BJ (cell line): ENCODE results near the gene MRPL36. TPM values are rescaled to one million over a fixed set of nuclear protein-coding genes. Genes with fewer than 3 reads are reported as not detected.

ENCODE experiments used
- CTCF ChIA-PET: fragments of 350-600 bp; formaldehyde crosslinking; extraction: SDS; loops from one replicate; lab custom pipeline; 2021; ENCODE audit warnings: antibody characterized with exemption, inconsistent platforms; lab: Yijun Ruan, JAX
- POLR2A ChIA-PET: fragments of 300-600 bp; sonication (Branson Sonifier 250); formaldehyde crosslinking; extraction: SDS; loops from one replicate; lab custom pipeline; 2021; ENCODE audit warnings: antibody characterized with exemption; lab: Charles Lee
- DNase-seq: peaks from one replicate; pipeline ENCODE4 v3.0.0-alpha.2; 2011; ENCODE audit warnings: low read depth
- H3K27me3 ChIP-seq: 2 replicates; pipeline ENCODE4 v1.6.0; 2011; ENCODE audit warnings: low read length; ENCODE audit not compliant: control insufficient read depth, insufficient read depth
- H3K36me3 ChIP-seq: 2 replicates; pipeline ENCODE4 v1.5.1; 2011; ENCODE audit warnings: low read length; ENCODE audit not compliant: control insufficient read depth, insufficient read depth
- H3K4me3 ChIP-seq: 2 replicates; pipeline ENCODE4 v1.5.1; 2011; ENCODE audit warnings: low read depth, mild to moderate bottlenecking, control low read depth, low read length
- CTCF ChIP-seq: IDR thresholded peaks from 2 replicates; pipeline ENCODE4 v1.5.1; 2011; ENCODE audit warnings: low read depth, mild to moderate bottlenecking, control low read depth, inconsistent platforms, low read length, moderate library complexity; ENCODE audit not compliant: insufficient read depth
- polyA plus RNA-seq: library from polyadenylated mRNA; depleted of rRNA; stranded (reverse); fragments of >200 nt; gene quantifications from 2 replicates; pipeline ENCODE4 v1.2.3, GENCODE V29; 2011

Gene MRPL36
- polyA plus RNA-seq, 1 experiment: 67.9 TPM

DNA sequence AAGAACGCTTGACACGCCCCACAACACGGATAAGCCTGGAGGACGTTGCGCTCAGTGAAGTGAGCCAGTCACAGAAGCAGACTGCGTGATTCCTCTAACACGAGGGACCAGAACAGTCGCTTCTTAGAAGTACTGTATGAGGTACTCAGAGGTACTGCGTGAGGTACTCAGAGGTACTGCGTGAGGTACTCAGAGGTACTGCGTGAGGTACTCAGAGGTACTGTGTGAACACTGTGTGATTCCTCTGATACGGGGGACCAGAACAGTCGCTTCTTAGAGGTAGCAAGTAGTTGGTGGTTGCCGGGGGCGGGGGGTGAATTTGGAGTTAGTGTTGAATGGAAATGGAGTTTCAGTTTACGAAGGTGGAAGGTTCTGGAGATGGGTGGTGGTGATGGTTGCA is 7.3 kb upstream of the MRPL36 start:
- CTCF ChIA-PET: no interaction called here
- DNase-seq: no peak
- POLR2A ChIA-PET: no interaction called here
- no peak overlapping the region for H3K4me3 ChIP-seq
- no peak for TF ChIP-seq CTCF
- no peaks in the 10 kb centered on the region for H3K27me3 ChIP-seq
- H3K36me3 ChIP-seq: peaks cover 28% of the 10 kb centered on the region

DNA sequence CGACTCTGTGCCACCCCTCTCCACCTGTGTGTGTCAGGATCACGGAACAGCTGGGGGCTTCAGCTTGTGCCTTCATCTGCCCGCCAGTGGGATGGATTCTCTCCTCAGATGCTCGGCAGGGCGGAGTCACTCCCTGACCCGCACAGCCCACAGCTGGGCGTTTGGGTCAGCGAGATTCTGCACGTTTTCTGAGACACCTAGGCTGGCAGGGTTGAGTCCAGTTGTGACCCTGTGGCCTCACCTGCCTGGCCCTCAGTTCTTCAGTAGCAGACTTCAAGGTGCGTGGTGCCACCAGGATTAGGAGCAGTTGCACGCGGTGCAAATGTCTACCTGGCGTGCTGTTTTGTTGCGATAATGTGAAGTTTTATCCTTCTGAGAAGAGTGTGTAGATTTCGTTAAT is 6.6 kb upstream of the MRPL36 start:
- DNase-seq: no peak
- Histone ChIP-seq H3K36me3 (peaks cover 28% of the 10 kb centered on the region), H3K27me3 (no peaks in the 10 kb centered on the region), H3K4me3 (no peak overlapping the region)
- no peak for TF ChIP-seq CTCF
- ChIA-PET CTCF (no interaction called here), POLR2A (no interaction called here)

DNA sequence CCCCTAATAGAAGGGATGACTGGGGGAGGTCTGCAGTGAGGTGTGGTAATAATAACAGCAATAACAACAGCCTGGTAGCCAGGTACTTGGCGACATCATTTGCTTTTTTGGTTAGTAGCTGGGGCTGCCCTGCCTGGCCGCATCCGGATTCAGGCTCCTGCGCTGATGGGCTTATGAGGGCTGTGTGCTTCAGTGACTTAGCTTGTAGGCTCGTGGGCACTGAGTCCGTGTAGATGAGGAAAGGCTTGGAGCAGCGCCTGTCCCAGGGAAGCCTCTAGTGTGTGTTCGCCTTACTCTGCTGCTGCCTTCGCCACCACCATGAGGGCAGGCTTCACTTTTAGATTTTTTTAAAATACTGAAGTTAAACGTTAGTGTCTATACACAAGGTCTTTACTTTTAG is 6.1 kb upstream of the MRPL36 start:
- Histone ChIP-seq H3K36me3 (peaks cover 28% of the 10 kb centered on the region), H3K27me3 (no peaks in the 10 kb centered on the region), H3K4me3 (no peak overlapping the region)
- ChIA-PET CTCF (no interaction called here), POLR2A (no interaction called here)
- no peak for DNase-seq
- no peak for TF ChIP-seq CTCF

GRCh38 chr5:1805326-1805725 is 5.7 kb upstream of the MRPL36 start:
- no peak overlapping the region for H3K4me3 ChIP-seq
- no peak for TF ChIP-seq CTCF
- DNase-seq: no peak
- H3K36me3 ChIP-seq: peaks cover 27% of the 10 kb centered on the region
- POLR2A ChIA-PET: no interaction called here
- CTCF ChIA-PET: no interaction called here
- no peaks in the 10 kb centered on the region for H3K27me3 ChIP-seq

GRCh38 chr5:1804001-1804690 is 4.5 kb upstream of the MRPL36 start:
- Histone ChIP-seq H3K36me3 (peaks cover 21% of the 10 kb centered on the region), H3K4me3 (no peak overlapping the region), H3K27me3 (no peaks in the 10 kb centered on the region)
- no peak for DNase-seq
- POLR2A ChIA-PET: no interaction called here
- no peak for TF ChIP-seq CTCF
- CTCF ChIA-PET: interaction anchor here (1.3 to 2.7 kb wide), 2 partner anchors 31 to 40 kb away, joined by 3 to 8 read pairs; no protein-coding TSS in a partner anchor
